Epidermal melanocyte (primary cell): ENCODE measurements around the gene CYBC1.

Source experiments
- DNase-seq: peaks from one replicate; pipeline ENCODE4 v3.0.0; 2011; ENCODE audit warnings: low spot score; ENCODE audit not compliant: insufficient read length

The CYBC1 gene

DNA sequence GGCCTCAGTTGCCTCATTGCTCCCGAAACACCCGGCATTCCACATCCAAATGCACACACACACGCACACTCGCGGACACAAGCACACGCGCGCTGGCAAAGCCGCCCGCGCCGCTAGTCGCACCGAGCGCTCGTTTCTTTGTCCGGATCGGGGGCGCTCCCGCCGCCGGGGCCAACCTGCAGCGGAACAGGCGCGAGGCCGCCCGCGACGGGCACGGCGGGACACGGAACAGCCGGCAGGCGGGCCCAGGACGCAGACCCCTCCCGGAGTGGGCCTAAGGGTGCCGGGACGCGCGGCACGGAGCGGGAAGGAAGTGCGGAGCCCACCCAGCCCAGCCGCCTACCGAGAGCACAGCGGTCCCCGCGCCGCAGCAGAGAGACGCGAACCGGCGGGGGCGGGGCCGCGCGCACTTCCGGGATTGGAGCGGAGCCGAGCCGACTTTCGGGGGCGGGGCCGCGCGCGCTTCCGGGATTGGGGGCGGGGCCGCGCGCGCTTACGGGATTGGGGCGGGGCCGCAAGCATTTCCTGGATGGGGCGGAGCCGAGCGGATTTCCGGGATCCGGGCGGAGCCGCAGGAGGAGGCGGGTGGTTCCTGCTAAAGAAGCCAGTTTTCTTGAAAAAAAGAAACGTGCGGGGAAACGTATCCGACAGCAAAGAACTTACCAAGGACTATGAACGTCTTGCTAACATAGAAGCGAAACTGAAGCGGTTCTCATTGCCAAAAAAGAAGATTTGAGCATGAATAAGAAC, at the start of gene CYBC1:
CYBC1 (minus strand) TSS at position 396 of the 750 bp plus-strand sequence. CDS start 1,498 bp downstream, outside the sequence.
- peak; percentile 77 for DNase-seq

DNA sequence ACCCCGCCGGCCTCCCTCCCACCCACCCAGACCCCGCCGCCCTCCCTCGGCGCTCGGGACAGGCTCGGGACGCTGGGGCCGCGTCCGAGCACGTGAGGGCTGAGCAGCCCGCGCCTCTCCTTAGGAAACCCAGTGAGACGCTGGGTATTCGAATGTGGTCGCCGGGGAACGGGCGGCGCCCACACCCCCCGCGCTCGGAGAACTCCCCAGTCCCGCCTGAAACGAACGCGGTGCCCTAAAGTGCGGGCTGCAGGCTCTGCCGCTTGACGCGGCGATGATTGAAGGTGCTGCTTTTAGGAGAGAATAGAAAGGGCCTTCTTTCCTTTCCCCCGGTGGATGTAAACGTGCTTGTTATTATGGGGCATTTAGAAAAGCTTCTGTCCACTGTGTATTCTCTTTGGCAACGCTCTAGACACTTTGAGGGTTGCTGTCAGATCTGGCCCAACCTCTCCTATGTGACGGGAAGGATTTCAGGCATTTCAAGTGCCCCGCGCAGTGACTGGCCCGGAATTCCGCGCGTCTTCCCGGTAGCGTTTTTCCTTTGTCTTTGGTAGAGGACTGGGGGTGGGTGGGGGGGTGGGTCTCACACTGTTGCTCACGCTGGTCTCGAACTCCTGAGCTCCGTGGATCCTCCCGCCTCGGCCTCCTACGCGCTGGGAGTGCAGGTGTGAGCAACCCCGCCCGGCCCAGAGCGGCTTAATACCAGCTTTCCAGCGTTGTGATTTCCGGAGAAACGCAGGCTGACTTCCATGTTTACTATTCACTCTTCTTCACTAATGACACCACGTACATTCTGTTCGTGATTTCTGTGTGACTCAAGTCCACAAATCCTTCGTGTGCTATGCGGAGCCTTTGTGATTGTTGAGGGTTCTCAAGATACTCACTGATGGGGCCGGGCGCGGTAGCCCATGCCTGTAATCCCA, 47.2 kb upstream of the CYBC1 start:
- no peak for DNase-seq

DNA sequence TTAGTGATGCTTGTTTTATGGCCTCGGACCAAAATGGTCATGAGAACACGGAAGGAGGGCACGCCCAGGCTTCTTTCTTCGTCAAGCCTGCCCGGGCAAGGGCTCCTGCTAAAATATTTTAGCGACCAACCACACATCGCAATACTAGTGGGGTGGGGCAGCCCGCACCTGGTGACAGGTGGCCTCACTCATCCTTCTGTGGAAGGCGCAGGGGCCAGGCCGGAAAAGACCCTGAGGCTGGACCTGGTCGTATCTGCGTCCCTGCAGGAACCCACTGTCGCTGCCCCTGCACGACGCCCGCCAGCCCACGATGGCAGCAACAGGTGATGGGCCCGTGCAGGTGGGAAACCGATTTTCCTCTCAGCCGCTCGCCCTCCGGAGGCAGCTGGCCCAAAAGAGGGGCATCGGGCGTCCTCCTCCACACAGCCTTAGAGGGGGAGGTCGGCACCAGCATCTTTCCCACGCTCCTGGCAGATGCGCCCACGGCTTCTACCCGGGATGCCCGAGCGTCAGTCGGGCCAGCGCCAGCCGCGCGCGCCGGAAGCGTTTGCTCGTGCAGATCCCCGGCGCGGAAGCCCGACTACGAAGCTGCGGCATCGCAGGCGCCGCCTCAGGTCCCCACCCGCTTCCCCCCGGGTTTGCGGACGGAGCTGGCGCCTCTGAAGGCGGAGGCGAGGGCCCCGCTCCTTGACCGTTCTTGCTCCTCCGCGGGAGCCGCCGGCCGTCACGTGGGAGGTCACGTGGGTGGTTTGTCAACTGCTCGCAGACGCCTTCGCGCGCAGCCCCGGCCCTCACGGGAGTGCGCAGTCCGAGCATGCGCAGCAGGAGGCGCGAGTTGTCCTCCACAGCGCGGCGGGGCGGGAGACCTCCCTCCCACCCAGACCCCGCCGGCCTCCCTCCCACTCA, 46.2 kb upstream of the CYBC1 start:
- peak; percentile 89 for DNase-seq

DNA sequence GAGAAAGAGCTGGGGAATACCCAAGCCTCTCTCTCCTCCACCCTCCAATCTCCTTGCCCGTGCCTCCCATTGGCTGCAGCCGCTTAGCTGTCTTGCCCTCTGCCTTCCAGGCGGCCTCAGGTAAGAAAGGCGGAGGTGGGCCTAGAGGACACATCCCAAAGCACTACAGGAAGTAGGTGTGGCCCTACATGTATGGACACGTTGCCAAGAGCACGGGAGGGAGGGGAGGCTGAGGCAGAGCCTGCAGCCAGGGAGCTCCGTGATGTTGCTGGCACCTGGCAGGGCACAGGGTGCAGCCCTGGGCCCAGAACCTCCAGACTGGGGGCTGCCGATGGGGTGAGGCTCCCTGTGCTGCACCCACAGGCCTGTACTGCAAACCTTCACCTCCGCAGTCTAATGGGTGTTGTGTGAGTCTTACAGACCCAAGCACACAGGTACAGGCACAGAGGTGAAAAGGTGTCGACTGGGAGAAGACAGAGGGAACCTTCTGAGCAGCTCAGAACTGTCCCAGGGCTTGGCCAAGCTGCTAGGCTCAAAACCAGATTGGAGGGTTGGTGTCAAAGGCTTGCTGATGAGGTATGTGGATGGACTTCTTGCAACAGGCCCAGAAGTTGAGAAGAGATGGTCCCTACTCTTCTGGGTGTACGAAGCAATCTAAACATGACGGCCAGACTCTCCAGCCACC, 45.4 kb upstream of the CYBC1 start:
- no peak for DNase-seq

DNA sequence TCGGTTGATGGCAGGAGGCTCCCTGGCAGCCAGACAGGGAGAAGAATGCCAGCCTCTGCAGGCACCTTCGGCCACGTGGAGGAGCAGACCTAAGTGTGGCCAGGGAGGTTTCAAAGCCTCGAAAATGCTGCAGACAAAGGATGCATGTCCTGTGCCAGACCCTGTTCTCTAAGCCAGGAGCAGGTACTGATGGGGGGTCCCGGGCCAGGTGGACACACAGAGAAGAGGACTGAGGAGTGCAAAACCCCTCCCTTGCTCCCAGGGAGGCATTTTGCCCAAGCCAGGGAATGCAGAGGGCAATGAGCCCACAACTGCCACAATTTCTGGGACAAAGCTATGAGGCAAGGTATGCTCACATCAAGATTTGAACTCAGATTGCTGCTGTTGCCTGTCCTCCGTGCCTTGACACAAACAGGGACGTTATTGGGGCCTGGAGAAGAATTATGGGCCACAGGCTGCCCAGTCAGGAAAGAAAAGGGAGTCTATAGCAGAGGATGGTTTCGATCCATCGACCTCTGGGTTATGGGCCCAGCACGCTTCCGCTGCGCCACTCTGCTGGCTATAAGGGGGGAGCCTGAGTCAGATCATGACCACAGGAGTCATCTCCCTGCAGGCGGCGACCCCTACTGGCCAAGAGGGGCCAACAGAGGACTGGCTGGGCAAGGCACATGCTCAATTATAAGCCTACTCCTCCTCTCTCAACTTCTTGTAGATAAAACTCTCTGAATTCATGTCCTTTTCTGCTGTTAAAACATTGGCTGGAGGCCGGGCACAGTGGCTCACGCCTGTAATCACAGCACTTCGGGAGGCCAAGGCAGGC, 43.9 kb upstream of the CYBC1 start:
- peak; percentile 94 for DNase-seq

DNA sequence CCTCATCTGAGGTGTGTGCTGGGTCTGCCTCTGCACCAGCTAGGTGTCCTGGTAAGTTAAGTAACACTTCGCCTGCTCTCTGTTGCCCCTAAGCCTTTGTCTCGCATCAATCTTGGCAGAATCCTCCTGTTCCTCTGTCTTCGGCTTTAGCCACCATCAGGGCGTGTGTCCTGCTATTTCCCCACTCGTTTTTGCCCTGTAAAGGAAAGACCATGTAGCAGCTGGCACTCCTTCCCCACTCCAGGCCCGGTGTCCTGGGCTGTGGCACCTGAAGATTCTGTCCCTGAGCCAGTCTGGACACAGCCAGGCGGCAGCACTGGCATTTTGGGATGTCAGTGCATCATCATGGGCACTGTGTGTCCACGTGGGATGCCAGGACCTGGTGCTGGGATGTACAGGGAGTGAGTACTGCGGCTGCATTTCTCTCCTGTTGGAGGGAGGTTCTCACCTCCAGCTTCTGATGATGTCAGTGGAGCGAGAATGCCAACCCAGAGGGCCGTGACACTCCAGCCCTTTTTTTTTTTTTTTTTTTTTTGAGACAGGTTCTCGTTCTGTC, 42.8 kb upstream of the CYBC1 start:
- DNase-seq, result no peak

DNA sequence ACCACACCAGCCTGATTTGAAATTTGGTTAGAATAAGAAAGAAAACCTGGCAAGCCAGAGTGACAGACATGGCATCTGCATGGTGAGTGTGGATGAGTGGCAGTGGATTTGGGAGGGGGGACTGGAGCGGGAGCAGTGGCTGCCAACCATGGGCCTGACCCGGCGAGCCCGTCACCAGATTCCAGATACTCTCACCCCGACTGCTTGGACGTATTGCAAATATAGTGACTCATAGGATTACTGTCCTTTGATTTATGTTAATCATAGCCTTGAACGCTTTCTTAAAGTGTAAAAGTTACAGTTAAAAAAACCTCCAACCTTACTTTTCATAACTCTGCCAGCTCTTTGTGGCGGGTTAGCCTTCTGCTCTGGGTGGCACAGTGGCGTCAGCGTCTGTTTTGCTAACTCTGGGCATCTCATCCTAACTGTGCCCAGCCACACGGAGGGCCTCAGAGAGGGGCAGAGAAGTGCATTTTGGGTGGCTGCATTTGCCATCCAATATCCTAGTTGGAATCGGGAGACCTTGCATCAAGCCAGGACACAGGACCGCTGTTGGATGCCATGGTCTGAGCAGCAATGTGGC, 42.2 kb upstream of the CYBC1 start:
- DNase-seq, result no peak

DNA sequence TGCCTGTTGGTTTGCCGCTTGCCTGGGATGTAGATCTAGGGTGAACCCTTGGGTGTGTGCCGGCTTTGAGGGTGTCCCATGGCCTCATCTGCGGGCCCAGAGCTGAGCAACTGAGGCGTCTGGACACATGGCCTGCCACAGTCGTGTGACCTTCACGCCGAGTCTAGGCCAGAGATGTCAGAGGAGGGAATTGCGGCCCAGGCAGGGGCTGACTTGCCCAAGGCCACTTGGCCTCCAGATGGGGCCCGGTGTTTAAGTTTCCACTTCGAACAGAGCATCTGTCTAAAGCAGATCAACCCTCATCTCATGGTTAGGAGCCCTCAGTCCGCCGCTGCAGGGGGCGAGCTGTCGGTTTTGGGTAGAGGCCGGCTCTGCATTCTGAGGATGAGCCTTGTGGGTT, 41.0 kb upstream of the CYBC1 start:
- DNase-seq, result no peak

DNA sequence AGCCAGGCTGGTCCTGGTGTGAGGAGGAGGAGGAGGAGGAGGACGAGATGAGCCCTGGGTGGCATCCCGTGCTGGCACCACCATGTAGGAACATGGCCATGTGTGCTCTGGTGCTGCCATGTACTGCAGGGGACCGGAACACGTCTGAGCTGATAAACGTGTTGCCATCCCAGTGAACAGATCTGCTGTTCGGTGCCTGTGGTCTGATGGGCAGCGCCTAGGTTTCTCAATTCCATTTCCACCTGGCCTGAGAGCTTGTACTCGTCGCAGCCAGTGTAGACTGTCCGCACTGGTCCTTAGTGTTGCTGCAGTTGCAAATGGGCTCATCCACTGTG, 40.6 kb upstream of the CYBC1 start:
- DNase-seq, result no peak

DNA sequence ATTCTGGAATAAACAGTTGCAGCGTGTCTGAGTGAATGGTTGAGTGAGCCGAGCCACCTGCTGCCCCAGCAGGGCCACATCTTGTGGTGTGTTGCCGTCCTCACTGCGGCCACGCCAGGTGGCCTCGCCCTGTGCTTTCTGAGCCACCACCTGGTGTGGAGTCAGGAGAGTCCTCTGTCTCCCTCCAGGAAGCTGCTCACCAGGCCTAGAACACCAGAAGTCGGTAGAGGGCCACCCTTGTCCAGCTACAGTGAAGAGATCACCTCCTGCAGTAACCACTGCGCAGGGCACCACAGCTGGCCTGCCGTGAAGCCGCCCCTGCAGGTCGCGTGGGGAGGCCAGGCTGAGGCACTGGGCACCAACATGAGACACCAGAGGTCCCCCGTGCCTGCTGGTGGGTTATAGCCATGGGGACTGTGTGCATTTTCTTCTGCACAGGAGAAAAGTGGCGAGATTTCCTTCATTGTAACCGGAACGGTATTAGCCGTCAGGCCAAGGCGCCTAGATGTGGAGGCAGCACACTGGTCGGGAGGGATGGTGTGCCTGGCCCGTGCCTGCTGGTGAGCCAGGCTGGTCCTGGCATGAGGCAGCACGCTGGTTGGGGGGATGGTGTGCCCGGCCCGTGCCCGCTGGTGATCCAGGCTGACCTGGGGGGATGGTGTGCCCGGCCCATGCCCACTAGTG, 40.1 kb upstream of the CYBC1 start:
- no peak for DNase-seq

DNA sequence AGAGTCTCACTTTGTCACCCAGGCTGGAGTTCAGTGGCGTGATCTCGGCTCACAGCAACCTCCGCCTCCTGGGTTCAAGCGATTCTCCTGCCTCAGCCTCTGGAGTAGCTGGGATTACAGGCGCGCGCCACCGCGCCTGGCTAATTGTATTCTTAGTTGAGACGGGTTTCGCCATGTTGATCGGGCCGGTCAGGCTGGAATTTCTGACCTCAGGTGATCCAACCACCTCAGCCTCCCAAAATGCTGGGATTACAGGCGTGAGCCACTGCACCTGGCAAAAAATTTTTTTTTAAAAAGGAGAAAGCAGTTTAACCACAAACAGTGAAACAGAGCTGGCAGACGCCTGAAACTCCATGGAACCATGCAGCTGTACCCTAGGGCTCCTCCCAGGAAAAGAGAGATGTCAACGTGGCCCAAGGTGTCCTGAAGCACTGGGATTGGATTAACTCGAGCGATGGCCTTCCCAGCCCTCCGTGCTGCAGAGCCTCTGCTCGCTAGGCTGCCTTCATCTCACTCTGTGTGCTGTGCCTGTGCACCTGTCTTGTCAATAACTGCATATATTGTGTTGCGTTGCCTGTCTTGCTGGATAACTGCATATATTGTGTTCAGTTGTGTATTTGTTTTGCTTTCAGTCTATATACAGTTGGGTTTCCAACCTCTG, 39.4 kb upstream of the CYBC1 start:
- DNase-seq, result no peak

DNA sequence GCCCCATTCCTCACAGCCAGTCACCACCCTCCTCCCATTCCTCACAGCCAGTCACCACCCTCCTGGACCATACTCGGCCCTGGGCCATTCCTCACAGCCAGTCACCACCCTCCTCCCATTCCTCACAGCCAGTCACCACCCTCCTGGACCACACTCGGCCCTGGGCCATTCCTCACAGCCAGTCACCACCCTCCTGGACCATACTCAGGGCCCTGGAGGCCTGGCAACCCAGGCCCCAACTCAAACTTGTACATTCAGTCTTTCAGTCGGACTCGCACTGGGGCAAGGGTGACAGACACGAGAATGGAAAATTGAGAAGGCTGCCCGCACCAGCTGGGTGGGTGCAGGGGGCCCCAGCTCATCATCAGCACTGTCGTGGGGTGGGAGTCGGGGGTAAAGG, 38.6 kb upstream of the CYBC1 start:
- DNase-seq, result no peak

DNA sequence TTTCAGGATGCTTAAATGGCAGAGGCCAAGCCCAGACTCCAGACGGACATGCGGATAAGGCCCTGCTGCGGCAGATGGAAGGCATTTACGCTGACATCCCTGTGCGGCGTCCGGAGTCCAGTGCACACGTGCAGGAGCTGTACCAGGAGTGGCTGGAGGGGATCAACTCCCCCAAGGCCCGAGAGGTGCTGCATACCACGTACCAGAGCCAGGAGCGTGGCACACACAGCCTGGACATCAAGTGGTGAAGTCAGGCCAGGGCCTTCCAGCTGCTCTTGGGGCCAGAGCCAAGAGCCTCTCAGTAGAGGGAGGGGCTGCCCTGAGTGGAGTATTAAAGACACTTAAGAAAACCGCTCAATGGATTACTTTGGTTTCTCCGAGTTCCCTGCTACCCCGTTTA, 37.4 kb upstream of the CYBC1 start:
- no peak for DNase-seq

DNA sequence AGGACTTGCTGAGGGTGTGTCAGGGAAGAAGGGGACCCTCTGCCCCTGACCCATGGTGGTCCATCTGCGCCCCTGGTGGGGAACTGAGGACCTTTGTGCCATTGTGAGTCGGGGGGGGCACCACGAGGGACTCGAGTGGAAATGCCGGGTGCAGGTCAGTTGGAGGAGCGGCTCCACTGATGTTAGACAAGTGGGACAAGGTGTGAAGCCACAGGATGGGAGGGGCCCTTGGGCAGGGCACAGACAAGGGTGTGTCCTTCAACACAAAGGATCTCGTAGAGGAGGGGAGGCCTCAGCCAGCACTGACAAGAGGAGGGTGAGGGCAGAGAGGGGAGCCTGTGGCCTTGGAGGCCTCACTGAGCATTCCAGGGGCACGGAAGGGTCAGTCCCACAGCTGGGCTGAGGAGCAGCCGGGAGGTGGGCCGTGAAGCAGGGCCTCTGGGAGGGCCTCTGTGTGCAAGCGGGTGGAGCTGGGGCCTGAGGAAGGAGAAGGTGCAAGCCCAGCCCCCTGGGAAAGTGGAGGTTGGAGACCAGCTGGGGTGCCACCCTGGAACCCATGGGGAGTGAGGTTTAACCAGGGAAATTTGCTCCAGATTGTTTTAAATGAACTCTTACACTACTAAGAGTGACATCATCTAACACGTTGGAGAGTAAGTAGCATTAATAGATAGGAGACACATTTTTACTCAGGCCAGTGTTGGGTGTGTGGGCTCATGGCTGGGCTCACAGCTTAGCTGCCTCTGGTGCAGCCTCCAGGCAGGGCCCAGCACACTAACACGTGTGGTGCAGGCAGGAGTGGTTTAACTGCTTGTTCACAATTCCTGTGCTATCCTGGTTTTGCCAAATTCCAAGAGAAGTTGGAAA, 35.9 kb upstream of the CYBC1 start:
- no peak for DNase-seq

DNA sequence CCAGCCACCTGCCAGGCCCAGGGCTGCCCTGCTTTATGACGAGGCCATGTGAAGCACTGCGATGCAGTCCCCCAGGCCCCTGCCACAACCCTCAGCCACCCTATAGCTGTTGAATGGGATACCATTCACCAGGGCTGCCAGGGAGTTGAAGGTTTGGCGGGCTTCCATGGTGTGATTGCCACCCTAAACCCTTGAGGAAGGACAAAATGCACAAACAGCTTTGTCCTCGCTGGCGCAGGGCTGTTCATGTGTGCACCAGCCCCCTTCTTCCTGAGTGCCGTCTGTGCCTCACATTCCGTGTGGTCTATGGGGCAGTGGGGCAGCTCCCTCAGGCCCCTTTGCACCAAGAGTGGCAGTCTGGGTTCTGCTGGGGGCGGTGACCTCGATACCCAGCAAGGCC, 33.3 kb upstream of the CYBC1 start:
- DNase-seq, result no peak

DNA sequence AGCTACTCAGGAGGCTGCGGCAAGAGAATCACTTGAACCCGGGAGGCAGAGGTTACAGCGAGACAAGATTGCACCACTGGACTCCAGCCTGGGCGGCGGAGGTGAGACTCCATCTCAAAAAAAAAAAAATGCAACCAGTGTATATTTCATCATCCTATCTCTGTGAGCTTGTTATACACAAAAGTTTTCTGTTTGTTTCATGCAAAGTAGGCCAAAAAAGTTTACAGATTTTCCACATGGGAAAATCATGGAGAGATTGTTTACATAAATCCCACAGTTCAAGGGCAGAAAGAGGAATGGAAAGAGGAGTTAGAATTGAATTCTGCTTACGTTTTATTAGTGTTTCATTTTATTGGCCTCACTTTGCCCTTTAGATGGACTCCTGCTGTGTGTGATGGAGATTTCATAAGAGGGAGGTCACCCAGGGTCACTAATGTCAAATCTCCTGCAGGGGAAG, 32.7 kb upstream of the CYBC1 start:
- DNase-seq, result no peak

DNA sequence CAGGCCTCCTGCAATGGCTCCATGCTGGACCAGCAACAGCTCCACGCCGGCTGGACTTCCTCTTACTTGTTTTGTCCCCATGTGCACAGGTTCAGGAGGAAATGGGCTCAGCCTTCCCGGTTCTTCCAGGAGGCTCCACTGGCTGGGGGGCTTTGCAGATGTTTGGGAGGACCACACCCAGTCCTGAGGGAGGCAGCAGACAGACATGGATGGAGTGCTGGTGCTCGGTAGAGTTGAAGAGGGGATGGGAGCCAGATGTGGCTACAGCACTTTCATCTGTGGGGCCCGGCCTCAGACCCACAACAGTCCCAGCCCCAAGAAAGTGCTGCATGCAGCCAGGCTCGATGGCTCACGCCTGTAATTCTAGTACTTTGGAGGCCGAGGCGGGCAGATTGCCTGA, 29.8 kb upstream of the CYBC1 start:
- DNase-seq, result no peak
